Heart right ventricle (tissue), 16 donors: ENCODE results near the gene VANGL1. TPM values are rescaled to one million over a fixed set of nuclear protein-coding genes. Genes with fewer than 3 reads are reported as not detected.

Experiments used
- ATAC-seq, 8 donors: fragments of 200-7000 bp; cut with Tn5 transposase; one replicate each; pipeline ENCODE4 v1.9.1; 2020; ENCODE audit warnings: mild to moderate bottlenecking in 8 of 8, moderate library complexity in 8 of 8, moderate number of reproducible peaks in 1 of 8
- DNase-seq, 2 donors: peaks; one replicate each; pipeline ENCODE4 v3.0.0-alpha.2; 2020
- H3K27ac ChIP-seq, 10 donors: fragments of 200-600 bp; sonication (generic) in 2 of 10; one replicate each; pipeline versions ENCODE4 v1.5.0 to v1.8.0; 2020 to 2022; ENCODE audit warnings: mild to moderate bottlenecking in 3 of 10
- H3K27me3 ChIP-seq, 7 donors: fragments of 200-600 bp; one replicate each; pipeline ENCODE4 v1.8.0; 2021 to 2022; ENCODE audit warnings: mild to moderate bottlenecking in 2 of 7
- H3K36me3 ChIP-seq, 9 donors: fragments of 200-600 bp; sonication (generic) in 1 of 9; one replicate each; pipeline versions ENCODE4 v1.5.0 to v1.8.0; 2020 to 2022; ENCODE audit warnings: mild to moderate bottlenecking in 2 of 9
- H3K4me1 ChIP-seq, 9 donors: fragments of 200-600 bp; sonication (generic) in 1 of 9; one replicate each; pipeline versions ENCODE4 v1.5.0 to v1.8.0; 2020 to 2022; ENCODE audit warnings: mild to moderate bottlenecking in 4 of 9
- H3K4me3 ChIP-seq, 10 donors: fragments of 200-600 bp; sonication (generic) in 2 of 10; one replicate each; pipeline versions ENCODE4 v1.5.0 to v1.8.0; 2020 to 2022; ENCODE audit warnings: mild to moderate bottlenecking in 7 of 10, moderate library complexity in 2 of 10
- H3K9me3 ChIP-seq, 11 donors: fragments of 200-600 bp in 10 of 11; sonication (generic) in 2 of 11; one replicate each; pipeline versions ENCODE4 v1.5.0 to v1.8.0; 2013 to 2022; ENCODE audit warnings: mild to moderate bottlenecking in 2 of 11, control low read depth in 1 of 11, moderate library complexity in 1 of 11
- CTCF ChIP-seq, 9 donors: fragments of 200-600 bp; sonication (generic) in 2 of 9; IDR thresholded peaks; one replicate each; pipeline versions ENCODE4 v1.5.0 to v1.8.0; 2021 to 2022; ENCODE audit warnings: antibody characterized with exemption in 9 of 9, mild to moderate bottlenecking in 5 of 9, moderate library complexity in 1 of 9
- WGBS, 2 donors: extraction: QIAGEN DNeasy Blood & Tissue Kit; methylation state at CpG; one replicate each; pipeline ENCODE4 v1.1.7; 2013; ENCODE audit warnings: inconsistent platforms in 1 of 2; 5-methylcytosine and 5-hydroxymethylcytosine counted together
- intact Hi-C, 10 donors: fragments of 100-400 bp; cut with DNase I; formaldehyde crosslinking; loops; one replicate each; pipeline versions ENCODE4 v1.11.1 to v1.14.2; 2022
- polyA plus RNA-seq, 2 donors: library from polyadenylated mRNA; stranded (reverse); fragments of 200-250 nt; gene quantifications; one replicate each; pipeline ENCODE4 v1.2.3, GENCODE V29; 2013
- total RNA-seq, 10 donors: library from RNA; stranded (reverse); fragmentation: NEBNext Ultra II Directional in 3 of 10; extraction: Animal tissue kit (Norgen Biotek cat#: 25700) in 3 of 10; gene quantifications; one replicate each; pipeline versions ENCODE4 v1.2.1 to v1.2.4, GENCODE V29; 2021 to 2023
- donor health status: Arrhythmogenic right ventricular cardiomyopathy.
- donor health status: ischemic (EF 13 %, LVEDD 7.1; RV severe dilation, severe dysfunction).
- donor health status: healthy with polysubstance abuse.
- donor health status: DM: no; HTN: yes; CAD: no.
- donor health status: DM: no; HTN: no; CAD: no.
- donor health status: ischemic (EF 25% LVEDD 6.9; RV normal size, moderate dysfunction).
- donor health status: ischemic (EF 25% LVEDD 5.7; RV mildly dilated, moderate dysfunction).
- donor health status: healthy.
- donor health status: DM: yes; HTN: yes; CAD: no.
- donor health status: Ischemic cardiomyopathy.
- donor health status: ischemic (EF 35%, LVEDD 5.7; RV mildly dilated, moderate dysfunction).
- donor health status: nonischemic (EF 11% LVEDD 7.7; RV severe dilation, severe dysfunction).
- donor health status: DM: yes; HTN: yes; CAD: no.
- donor health status: PGD.
- donor health status: ischemic (EF 29% LVEDD 5.4; RV normal size, mild dysfunction).
- donor health status: nonischemic (EF 23%, LVEDD 6.1; RV moderate dilation, normal function).

Gene VANGL1
- total and polyA plus RNA-seq, 12 donors = 1.7 to 9.8 (median 6.9) TPM

- intact Hi-C loops = no loop called here
- no peak for TF ChIP-seq CTCF (IDR thresholded peaks at IDR 0.05)
- Histone ChIP-seq H3K9me3 (no peaks in the 10 kb centered on the region), H3K27me3 (no peaks in the 10 kb centered on the region), H3K36me3 (peaks cover 0 to 53% (median 21%) of the 10 kb centered on the region in 9 donors), H3K4me1 (peaks cover 5 to 35% (median 22%) of the 10 kb centered on the region in 9 donors), H3K27ac (no peak overlapping the region), H3K4me3 (no peak overlapping the region)
- 96 to 97% methylated on average over 4 of the region's 4 CpGs for WGBS, 2 donors
- DNase-seq (no peak), ATAC-seq (no peak)
Observed at GRCh38 chr1:115682792-115683191, 41.0 kb downstream of the VANGL1 start.

- intact Hi-C loops = no loop called here
- Histone ChIP-seq H3K36me3 (peaks cover 0 to 75% (median 21%) of the 10 kb centered on the region in 9 donors), H3K27me3 (no peaks in the 10 kb centered on the region), H3K4me1 (peaks cover 0 to 12% (median 3%) of the 10 kb centered on the region in 9 donors), H3K9me3 (no peaks in the 10 kb centered on the region), H3K27ac (no peak overlapping the region), H3K4me3 (no peak overlapping the region)
- no peak for ATAC-seq
- TF ChIP-seq CTCF (IDR thresholded peaks at IDR 0.05) = no peak
- WGBS, 2 donors = 92 to 93% methylated on average over 14 of the region's 14 CpGs
- DNase-seq = no peak
Observed at GRCh38 chr1:115685029-115685705, 43.4 kb downstream of the VANGL1 start.

GRCh38 chr1:115687744-115688143 is 46.0 kb downstream of the VANGL1 start:
- Histone ChIP-seq H3K36me3 (peaks cover 0 to 94% (median 33%) of the 10 kb centered on the region in 9 donors), H3K4me3 (no peak overlapping the region), H3K27me3 (no peaks in the 10 kb centered on the region), H3K27ac (no peak overlapping the region), H3K9me3 (no peaks in the 10 kb centered on the region), H3K4me1 (peaks cover 0 to 8% (median 0%) of the 10 kb centered on the region in 9 donors)
- DNase-seq (no peak), ATAC-seq (no peak)
- TF ChIP-seq CTCF (IDR thresholded peaks at IDR 0.05) = no peak
- WGBS, 2 donors = 92 to 100% methylated on average over 3 of the region's 3 CpGs
- intact Hi-C loops = no loop called here

GRCh38 chr1:115690972-115691371 is 49.2 kb downstream of the VANGL1 start:
- no peak for TF ChIP-seq CTCF (IDR thresholded peaks at IDR 0.05)
- no peak for ATAC-seq
- Histone ChIP-seq H3K27ac (no peak overlapping the region), H3K4me1 (peaks cover 0 to 13% (median 0%) of the 10 kb centered on the region in 9 donors), H3K27me3 (no peaks in the 10 kb centered on the region), H3K36me3 (peaks cover 0 to 67% (median 17%) of the 10 kb centered on the region in 9 donors), H3K9me3 (no peaks in the 10 kb centered on the region), H3K4me3 (no peak overlapping the region)
- intact Hi-C loops = loop anchor here in 1 of 10 donors (10.0 kb wide), 1 partner anchor 46 kb away; the partner anchor contains the start of gene VANGL1
- DNase-seq = no peak
- 94 to 96% methylated on average over 8 of the region's 8 CpGs for WGBS, 2 donors
